HEK293 (cell line): ENCODE data around the gene ARPP19.

Source experiments
- CTCF ChIP-seq: fragments of 450-650 bp; formaldehyde crosslinking; IDR thresholded peaks from 2 replicates; pipeline ENCODE4 v1.5.1; 2016; ENCODE audit warnings: missing biosample characterization, missing genetic modification characterization
- PBX3 ChIP-seq: sonication (generic); formaldehyde crosslinking; IDR thresholded peaks from 2 replicates; pipeline ENCODE4 v1.8.1; 2022; ENCODE audit warnings: mild to moderate bottlenecking, moderate library complexity, missing genetic modification reagents
- TRIM28 ChIP-seq: IDR thresholded peaks from 2 replicates; pipeline ENCODE4 v1.6.1; 2011; ENCODE audit warnings: low read length, control low read depth, borderline replicate concordance
- ZNF140 ChIP-seq: fragments of 450-650 bp; formaldehyde crosslinking; IDR thresholded peaks from 2 replicates; pipeline ENCODE4 v1.5.1; 2016; ENCODE audit warnings: missing biosample characterization, missing genetic modification characterization

- TF ChIP-seq PBX3 (no peak), CTCF (tag by site-specific recombination) (no peak), TRIM28 (no peak), ZNF140 (tag by site-specific recombination) (no peak)
Observed at GRCh38 chr15:52615302-52615701, 46.5 kb upstream of the ARPP19 start.
